CD4-positive, alpha-beta T cell treated with Interleukin-17A for 1 hour (primary cell): ENCODE data around the gene SC5D.

Experiments used
- DNase-seq: peaks from one replicate; pipeline ENCODE4 v3.0.0-alpha.2; 2020

Gene SC5D

DNA sequence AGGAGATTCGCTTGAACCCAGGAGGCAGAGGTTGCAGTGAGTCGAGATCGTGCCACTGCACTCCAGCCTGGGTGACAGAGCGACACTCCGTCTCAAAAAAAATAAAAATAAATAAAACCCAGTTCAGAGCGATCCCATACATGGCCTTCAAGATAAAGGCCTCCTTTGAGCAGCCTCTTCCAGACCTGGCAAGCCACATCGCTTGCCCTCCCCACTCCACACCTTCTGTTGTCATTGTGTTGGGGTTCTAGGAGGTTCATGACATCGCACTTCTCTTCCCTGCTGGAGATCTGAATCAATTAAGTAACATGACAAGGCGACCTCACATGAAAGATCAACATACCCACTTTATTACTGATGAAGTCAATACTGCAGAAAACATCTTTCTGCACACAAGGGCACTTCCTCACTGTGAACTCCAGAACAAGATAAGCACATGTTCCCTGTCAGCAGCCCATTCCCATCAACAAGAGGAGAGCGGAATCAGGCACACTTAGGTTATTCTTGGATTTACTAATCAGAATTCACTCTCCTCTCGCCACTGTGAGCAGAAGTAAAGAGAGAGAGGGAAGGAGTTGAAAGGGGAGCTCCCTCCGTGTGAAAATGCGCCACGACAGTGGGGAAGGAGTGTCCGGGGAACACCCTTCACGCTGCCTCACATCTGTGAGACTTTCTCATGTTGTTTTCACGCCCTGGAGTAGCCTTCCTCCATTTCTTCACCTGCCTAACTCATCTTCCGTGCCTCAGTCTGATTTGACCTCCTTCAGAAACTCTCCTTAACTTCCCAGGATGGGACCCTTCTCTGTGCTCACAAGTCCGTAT, 38.3 kb downstream of the SC5D start:
- no peak for DNase-seq

GRCh38 chr11:121334973-121335710, 42.6 kb downstream of the SC5D start:
- DNase-seq = no peak

DNA sequence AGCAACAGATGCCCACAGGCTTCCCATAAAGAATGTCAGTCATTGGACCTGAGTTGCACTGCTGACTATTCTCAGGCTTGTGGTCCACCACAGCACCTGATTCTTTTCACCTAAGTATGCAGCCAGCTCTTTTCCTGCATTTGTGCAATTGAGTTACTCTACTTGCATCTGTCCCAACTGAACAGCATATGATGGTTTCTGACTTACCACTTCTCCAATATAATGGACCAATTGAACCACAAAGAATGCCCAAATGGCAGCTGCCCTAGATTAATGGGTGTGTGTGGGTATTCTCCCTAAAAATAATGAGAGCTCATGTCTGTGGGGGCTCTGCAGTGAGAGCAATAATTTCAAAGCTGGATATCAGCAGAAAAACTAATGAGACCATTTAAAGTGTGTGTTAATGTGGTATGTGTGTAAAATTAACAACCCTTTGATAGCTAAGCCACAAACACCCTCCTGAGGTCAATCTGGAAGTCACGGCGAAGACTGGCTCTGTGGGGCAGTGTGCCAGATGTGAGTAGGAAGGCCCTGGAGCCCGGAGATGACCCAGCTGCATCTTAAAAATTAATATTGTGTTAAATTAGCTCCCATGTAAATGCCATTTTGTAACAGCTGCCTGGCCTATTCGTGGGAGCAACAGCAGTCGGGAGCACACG, 43.8 kb downstream of the SC5D start:
- no peak for DNase-seq

- no peak for DNase-seq
Observed at GRCh38 chr11:121337078-121337477, 44.5 kb downstream of the SC5D start.

DNA sequence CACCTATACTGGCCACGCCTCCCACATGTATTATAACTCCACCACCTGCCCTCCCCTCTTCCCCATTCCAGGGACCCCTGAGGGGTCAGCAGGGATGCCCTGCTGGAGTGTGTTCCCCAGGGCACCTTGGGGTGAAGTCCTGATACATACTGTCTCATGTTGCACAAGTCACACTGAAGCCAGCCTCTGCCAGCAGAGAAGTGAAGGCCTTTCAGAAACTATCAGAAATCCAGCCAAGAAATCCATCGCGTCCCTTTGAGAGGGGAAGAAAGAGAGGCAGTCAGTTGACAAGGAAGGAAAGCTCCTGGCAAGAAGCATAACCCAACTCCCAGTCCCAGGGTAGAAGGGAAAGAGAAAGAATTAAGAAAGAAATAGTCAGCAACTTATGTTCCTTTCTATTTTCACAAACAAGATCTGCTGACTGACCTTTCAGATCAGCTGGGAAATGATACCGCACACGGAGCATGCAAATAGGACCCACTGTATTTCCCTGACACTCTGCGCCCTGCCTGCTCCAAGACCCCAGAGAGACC, 45.2 kb downstream of the SC5D start:
- no peak for DNase-seq

DNA sequence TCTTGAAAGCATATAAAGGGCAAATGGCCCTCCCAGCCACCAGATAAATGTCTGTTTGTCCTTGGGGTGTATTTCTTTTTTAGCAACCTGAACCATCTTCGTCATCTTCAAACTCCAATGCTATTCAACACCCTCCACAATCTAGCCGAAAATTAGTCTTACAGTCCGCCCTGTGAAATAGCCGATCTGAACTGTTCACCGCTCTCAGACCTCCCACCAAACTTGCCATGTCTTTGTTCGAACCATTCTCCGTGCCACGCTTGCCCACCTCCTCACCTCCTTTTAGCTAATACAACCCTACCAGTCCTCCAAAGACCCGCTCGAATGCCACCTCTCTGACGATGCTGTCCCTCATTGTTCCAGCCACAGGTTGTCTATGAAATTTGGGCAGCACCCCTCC, 46.0 kb downstream of the SC5D start:
- DNase-seq = no peak

DNA sequence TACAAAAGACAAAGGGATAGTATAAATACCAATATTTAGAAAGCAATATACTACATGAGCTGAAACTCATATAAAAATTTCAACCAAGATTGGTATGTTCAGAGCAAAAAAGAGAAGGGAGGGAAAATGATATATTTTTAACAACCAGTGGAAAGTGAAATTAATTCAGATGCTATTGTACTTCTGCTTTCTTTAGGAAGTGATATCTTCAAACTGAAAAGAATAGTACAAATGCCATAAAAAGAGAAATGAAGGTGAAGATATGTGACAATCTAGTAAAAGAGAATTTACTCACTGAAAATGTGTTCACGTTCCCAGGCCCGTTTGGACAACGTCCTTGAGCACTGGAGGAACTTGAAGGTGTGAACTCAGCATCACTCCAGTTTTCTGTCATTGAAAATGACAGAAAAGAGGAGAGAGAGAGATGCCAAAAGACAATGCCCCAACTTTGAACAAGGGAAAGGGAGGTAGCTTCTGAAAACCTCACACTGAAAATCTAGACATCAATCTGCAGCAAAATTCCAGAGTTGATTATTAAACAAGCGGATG, 47.5 kb downstream of the SC5D start:
- DNase-seq = no peak

DNA sequence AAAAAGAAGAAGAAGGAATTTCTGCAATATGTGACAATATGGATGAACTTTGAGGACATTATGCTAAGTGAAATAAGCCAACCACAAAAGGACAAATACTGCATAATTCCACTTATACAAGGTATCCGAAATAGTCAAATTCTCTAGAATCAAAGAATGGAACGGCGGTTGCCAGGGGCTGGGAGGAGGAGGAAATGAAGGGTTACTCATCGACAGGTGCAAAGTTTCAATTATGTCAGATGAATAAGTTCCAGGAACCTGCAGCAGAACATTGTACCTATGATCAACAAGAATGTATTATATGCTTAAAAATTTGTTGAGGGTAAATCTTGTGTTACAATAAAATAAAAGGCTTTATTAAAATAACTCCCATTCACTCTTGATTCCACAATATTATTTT, 49.0 kb downstream of the SC5D start:
- no peak for DNase-seq

- DNase-seq = no peak
Observed at GRCh38 chr11:121344824-121345223, 52.3 kb downstream of the SC5D start.

GRCh38 chr11:121347094-121347493, 54.5 kb downstream of the SC5D start:
- DNase-seq = no peak

- no peak for DNase-seq
Observed at GRCh38 chr11:121347813-121348212, 55.2 kb downstream of the SC5D start.

DNA sequence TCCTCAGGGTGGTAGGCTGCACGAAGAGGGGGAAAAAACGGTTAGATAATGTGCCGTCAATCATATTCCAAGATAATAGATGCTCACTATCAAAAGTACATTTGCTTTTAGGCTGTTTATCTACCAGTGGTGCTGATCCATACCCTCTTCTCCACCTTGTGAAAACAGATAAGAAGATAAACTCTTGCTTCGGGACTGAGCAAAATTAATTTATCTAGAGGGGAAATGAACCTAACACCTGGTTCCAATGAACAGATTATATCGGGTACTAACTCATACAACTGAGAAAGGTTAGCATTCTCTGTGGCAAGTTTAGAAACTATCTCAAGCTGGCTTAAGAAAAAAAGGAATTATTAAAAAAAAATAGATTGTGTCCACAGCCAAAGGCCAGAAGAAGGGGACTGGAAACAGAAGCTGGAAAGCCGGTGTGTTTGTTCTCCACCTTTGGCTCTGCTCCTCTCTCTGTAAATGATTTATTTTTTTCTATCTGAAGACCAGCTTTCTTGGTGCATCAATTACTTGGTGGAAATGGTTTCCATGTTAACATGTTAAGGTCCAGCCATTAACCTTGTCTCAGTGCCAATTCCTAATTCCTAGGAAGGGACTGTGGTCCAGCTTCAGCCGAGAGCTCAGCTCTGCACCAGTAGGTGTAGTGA, 55.8 kb downstream of the SC5D start:
- no peak for DNase-seq

GRCh38 chr11:121349790-121350189, 57.2 kb downstream of the SC5D start:
- no peak for DNase-seq

GRCh38 chr11:121350314-121351082, 57.9 kb downstream of the SC5D start:
- no peak for DNase-seq

GRCh38 chr11:121351083-121351630, 58.6 kb downstream of the SC5D start:
- DNase-seq = no peak

- no peak for DNase-seq
Observed at GRCh38 chr11:121352251-121352891, 59.8 kb downstream of the SC5D start.

DNA sequence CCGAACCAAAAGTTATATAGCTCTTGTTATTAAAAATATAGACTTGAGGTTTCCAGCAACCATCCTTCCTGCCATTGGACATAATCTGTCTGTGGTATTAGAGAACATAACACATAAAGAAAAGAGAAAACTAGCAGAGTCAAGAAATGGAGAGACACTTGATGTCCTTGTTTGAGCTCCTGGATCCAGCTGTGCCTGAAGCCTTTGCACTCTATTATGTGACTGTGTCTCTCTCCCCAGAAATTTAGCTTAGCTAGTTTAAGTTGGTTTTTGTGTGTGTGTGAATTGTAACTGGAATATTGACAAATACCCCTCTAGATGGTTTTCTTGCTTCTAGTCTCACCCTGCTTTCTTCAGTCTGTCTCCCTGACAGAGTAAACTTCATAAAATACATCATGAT, 61.6 kb downstream of the SC5D start:
- no peak for DNase-seq

GRCh38 chr11:121356357-121356756, 63.8 kb downstream of the SC5D start:
- DNase-seq = no peak
